ENCODE results near the gene ATP5F1E. TPM values are rescaled to one million over a fixed set of nuclear protein-coding genes. Genes with fewer than 3 reads are reported as not detected.

ATP5F1E gene
- total and polyA plus RNA-seq, 9 of the 15 experiments (the other 6 are each of a cell fraction or from before 2014, with no cell fraction given): 60.3 to 162 (median 113) TPM

DNA sequence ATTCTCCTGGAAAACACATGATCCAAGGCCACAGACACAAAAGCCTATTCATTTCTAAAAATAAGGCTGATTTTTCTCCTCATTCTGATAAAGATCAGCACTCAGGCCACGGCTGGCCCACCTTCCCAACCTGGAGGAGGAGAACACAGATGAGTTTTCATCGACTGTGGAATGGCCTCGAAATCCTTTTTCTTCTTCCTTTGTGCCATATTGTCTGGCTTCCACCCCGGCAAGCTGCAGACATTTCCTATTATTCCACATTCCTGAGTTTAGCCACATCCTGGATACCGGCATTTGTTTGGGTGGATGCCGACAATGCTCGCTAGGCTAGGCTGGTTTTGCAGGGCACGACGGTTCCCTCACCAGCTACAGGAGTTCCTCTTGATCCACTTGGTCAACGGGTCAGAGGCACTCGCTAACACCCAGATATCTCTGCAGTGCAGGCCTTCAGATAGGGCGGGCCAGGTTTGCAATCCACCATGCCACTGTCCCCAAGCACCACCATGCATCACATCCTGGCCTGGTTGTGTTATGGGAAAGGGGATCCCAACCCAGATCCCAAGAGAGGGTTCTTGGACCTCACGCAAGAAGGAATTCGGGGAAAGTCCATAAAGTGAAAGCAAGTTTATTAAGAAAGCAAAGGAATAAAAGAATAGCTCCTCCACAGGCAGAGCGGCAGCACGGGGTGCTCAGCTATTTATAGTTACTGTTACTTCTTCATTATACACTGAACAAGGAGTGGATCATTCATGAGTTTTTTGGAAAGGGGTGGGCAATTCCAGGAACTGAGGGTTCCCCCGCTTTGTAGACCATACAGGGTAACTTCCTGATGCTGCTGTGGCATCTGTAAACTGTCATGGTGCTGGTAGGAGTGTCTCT is 20.9 kb downstream of the ATP5F1E start:
- in situ Hi-C loops (cut with MboI) (no loop called here), intact Hi-C loops (cut with micrococcal nuclease) (no loop called here)
- peak; percentile 49 for ATAC-seq
- no peaks in the 10 kb centered on the region for H3K27me3 ChIP-seq (ENCODE audit: control insufficient read depth in 2 of 2, insufficient read depth in 2 of 2, low read length in 2 of 2)
- ChIA-PET POLR2A (interaction anchor here (0.6 to 4.4 kb wide), 6 partner anchors 12 to 140 kb away, joined by 3 to 15 read pairs (median 4); partner anchors contain the start of gene ATP5F1E), CTCF (ENCODE audit: low intra/inter-chr PET ratio) (interaction anchor here (0.6 kb wide), 1 partner anchor 359 kb away, joined by 3 read pairs; no protein-coding TSS in a partner anchor)
- peak overlapping the region; percentile 84 for H2AFZ ChIP-seq (ENCODE audit: low read depth, low read length)
- H4K20me1 ChIP-seq (replicated peaks; ENCODE audit: control insufficient read depth, insufficient read depth, low read length): no peaks in the 10 kb centered on the region
- H3K79me2 ChIP-seq (ENCODE audit: control insufficient read depth, insufficient read depth, low read length): peaks cover 11% of the 10 kb centered on the region
- H3K4me1 ChIP-seq (replicated peaks in 1 of 2; ENCODE audit: control insufficient read depth in 2 of 2, insufficient read depth in 2 of 2, low read length in 2 of 2): peaks cover 76 to 90% of the 10 kb centered on the region in 2 experiments
- H3K9me3 ChIP-seq (replicated peaks; ENCODE audit: control insufficient read depth, insufficient read depth, low read depth, low read length): no peaks in the 10 kb centered on the region
- WGBS (ENCODE audit: insufficient coverage, low coverage, missing lambda C conversion rate): 7% methylated on average over 17 of the region's 17 CpGs
- H3K27ac ChIP-seq (ENCODE audit: extremely low read depth, low read depth, low read length): peak overlapping the region; percentile 83
- H3K4me3 ChIP-seq: no peak overlapping the region; the same call in 1 of the 2 replicates
- H3K9ac ChIP-seq (ENCODE audit: insufficient read depth in 1 of 2, low read depth in 2 of 2, low read length in 2 of 2): peak overlapping the region; percentile 53 to 66; a peak in 3 of 4 replicates
- peak in 2 of 4 experiments; percentile 60 to 82 for DNase-seq (ENCODE audit: extremely low read depth in 1 of 4, low spot score in 3 of 4)
- no peaks in the 10 kb centered on the region for H3K36me3 ChIP-seq (ENCODE audit: control insufficient read depth, insufficient read depth, low read length)
- peaks cover under 1% of the 10 kb centered on the region for H3K9me1 ChIP-seq (ENCODE audit: control insufficient read depth, insufficient read depth, low read length)
- peak overlapping the region; percentile 70 for H3K4me2 ChIP-seq (ENCODE audit: insufficient read depth, low read length)
- peak; percentile 89 for FAIRE-seq
- BruUV-seq (replicated peaks): no TSS peak
- TF ChIP-seq ZNF592 (IDR thresholded peaks at IDR 0.05) (0 out of 2 replicates have a peak, but pooled peaks have one; percentile 33), HCFC1 (IDR thresholded peaks at IDR 0.05; ENCODE audit: low read depth, low read length) (no peak), TBP (optimal IDR thresholded peaks at IDR 0.05; ENCODE audit: low read depth, low read length) (no peak), ZNF444 (CRISPR knock-in tag; IDR thresholded peaks at IDR 0.05) (no peak), RBM15 (IDR thresholded peaks at IDR 0.05; ENCODE audit: insufficient read depth, low read length) (no peak), EHMT2 (IDR thresholded peaks at IDR 0.05) (peak; percentile 51; the same call in 1 of the 2 replicates), BRD4 (IDR thresholded peaks at IDR 0.05) (no peak), PYGO2 (tag; IDR thresholded peaks at IDR 0.05) (no peak), MCM7 (IDR thresholded peaks at IDR 0.05) (no peak), ZNF253 (CRISPR knock-in tag; conservative IDR thresholded peaks at IDR 0.05) (no peak), ZSCAN32 (CRISPR knock-in tag; IDR thresholded peaks at IDR 0.05) (no peak), RAD21 (CRISPR knock-in tag; conservative IDR thresholded peaks at IDR 0.05 in 1 of 2, IDR thresholded peaks at IDR 0.05 in 1 of 2) (no peak), TOE1 (IDR thresholded peaks at IDR 0.05; ENCODE audit: borderline replicate concordance) (no peak), TOE1 (CRISPR knock-in tag; IDR thresholded peaks at IDR 0.05; ENCODE audit: borderline replicate concordance, low read depth) (no peak)
- TF ChIP-seq, protein P1, sequence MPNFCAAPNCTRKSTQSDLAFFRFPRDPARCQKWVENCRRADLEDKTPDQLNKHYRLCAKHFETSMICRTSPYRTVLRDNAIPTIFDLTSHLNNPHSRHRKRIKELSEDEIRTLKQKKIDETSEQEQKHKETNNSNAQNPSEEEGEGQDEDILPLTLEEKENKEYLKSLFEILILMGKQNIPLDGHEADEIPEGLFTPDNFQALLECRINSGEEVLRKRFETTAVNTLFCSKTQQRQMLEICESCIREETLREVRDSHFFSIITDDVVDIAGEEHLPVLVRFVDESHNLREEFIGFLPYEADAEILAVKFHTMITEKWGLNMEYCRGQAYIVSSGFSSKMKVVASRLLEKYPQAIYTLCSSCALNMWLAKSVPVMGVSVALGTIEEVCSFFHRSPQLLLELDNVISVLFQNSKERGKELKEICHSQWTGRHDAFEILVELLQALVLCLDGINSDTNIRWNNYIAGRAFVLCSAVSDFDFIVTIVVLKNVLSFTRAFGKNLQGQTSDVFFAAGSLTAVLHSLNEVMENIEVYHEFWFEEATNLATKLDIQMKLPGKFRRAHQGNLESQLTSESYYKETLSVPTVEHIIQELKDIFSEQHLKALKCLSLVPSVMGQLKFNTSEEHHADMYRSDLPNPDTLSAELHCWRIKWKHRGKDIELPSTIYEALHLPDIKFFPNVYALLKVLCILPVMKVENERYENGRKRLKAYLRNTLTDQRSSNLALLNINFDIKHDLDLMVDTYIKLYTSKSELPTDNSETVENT (CRISPR knock-in tag; IDR thresholded peaks at IDR 0.05): no peak
